CD4-positive, alpha-beta T cell treated with Interleukin-15 for 1 hour (primary cell): Measurements from ENCODE around the gene CCDC148.
A peak's percentile ranks its signal among the peaks of the same experiment; 100 is the strongest.
"Not testable (repeated sequence)": the region's sequence is repeated elsewhere in the genome, so short reads cannot be mapped to it uniquely, and the experiment has no call there.

Experiments
- DNase-seq: peaks from one replicate; pipeline ENCODE4 v3.0.0-alpha.2; 2020

Gene CCDC148

DNA sequence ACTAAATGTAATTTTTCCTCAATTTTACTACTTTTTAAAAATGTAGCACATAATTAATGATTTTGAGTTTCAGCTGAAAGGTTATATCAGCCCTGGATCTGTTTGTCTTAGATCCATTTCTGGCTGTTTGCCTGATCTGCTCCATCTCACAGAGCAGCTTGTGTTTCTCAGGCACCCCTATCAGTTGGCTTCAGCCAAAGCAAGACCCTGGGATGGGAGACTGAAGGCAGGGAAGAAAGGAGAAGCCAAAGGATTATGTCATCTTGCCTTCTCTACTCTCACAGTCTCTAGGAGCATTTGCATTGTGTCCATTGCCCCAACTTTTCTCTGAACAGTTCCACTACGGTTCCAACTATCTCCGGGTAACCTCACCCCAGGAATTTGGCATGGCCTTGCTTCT, 110.5 kb downstream of the CCDC148 start:
- DNase-seq: no peak

GRCh38 chr2:158339513-158339912, 117.0 kb downstream of the CCDC148 start:
- DNase-seq: no peak

GRCh38 chr2:158337018-158337417, 119.5 kb downstream of the CCDC148 start:
- DNase-seq: no peak

DNA sequence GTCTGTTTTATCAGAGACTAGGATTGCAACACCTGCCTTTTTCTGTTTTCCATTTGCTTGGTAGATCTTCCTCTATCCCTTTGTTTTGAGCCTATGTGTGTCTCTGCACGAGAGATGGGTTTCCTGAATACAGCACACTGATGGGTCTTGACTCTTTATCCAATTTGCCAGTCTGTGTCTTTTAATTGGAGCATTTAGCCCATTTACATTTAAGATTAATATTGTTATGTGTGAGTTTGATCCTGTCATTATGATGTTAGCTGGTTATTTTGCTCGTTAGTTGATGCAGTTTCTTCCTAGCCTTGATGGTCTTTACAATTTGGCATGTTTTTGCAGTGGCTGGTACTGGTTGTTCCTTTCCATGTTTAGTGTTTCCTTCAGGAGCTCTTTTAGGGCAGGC, 124.8 kb downstream of the CCDC148 start:
- DNase-seq: not testable (repeated sequence)

DNA sequence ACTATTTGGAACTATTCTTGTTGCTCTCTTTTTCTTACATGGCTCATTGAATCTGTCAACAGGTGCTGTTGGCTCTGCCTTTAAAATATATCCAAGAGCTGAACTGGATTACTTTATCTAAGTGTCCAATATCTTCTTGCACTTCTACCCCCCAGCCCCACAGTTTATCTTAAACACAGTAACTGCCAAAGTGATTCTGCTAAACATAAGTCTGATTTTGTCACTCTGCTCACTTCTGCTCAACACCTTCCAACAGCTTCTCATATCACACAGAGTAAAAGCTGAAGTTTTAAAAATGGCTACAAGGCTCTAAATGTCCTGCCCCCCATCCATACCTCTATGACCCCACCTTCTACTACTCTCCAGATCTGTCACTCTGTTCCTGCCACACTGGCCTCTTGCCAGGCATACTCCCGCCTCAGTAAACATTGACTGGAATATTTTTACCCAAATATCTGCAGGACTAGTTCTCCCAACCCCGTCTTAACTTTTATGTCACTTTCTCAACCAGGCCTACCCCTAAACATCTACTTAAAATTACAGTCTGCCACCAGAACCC, 130.7 kb downstream of the CCDC148 start:
- DNase-seq: no peak

DNA sequence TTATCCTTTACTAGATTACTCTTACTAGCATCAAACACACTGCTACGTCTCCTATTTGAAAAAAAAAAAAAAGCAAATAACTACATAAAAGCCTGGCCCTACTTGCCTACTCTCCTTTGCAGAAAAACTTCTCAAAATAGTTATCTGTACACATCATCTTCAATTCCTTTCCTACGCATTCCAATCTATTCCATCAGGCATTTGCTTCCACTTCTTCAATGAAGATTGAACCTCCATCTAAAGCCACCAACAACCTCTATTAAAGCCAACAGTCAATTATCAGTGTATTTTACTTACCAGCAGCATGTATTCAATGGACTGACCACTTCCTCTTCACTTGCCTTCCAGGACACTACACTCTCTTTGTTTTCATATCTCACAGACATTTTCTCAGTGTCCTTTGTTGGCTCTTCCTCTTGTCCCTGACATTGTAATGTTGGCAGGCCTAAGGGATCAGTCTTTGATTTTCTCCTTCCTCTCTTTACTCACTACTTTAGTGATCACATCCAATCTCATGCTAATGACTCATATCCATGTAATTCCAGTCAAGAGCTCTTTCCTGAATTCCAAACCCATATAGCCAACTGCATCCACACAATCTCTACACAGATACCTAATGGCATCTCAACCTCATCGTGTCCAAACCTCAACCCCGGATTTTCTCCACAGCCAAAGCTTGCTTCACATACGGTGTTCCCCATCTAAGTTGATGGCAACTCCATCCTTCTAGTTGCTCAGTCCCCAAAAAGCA, 131.3 kb downstream of the CCDC148 start:
- no peak for DNase-seq

DNA sequence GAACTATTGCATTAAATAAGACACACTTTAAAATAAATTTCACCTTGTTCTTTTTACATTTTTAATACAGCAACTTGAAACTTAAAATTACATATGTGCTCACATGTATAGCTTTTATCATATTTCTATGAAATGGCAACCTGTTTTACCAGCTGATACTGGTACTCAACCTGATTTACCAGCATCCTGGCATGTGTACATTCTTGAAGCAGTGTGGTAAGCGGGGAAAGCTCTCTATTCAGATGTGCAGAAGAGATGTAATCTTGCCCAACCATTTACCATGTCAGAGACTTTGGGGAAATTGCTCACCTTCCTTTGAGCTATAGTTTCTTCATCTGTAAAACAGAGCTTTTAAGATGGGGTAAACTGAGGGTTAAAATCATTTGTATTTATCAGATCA, 133.2 kb downstream of the CCDC148 start:
- no peak for DNase-seq

DNA sequence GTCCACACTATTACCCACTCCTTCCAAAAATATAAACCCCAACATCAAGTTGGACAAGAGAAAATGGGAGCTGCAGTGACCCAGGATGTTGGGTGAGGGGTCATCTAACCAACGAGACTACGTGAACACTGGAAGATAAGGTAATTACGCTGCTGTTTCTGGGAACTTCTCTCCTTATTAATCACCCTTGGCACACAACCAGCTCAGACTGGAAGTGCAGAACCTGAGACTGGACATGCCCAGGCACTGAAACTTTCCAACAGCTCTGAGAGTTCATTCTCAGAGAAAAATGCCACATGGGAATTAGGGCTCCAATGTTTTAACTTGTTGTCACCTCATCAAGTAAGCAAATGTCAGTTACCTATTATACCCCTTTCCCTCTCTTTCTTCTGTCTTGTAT, 135.3 kb downstream of the CCDC148 start:
- no peak for DNase-seq

DNA sequence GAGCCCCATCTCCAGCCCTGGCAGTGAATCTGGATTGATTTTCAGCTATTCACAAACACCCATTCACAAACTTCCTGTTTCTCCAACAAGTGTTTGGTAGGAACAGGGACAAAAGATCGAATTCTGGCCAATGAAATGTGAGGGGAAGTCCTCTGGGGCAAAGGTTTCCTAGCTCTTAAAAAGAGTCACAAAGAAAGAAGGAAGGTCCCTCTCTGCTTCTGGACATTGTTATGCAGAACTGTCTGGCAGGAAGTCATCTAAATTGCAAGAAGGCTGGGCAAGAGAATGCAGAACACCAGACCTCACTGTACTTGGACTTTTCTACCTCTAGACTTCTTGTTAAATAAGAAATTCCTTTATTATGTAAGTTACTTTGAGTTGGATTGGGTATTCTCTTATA, 137.3 kb downstream of the CCDC148 start:
- no peak for DNase-seq

- no peak for DNase-seq
These were observed 138.9 kb downstream of the CCDC148 start for GRCh38 chr2:158317642-158318041.

DNA sequence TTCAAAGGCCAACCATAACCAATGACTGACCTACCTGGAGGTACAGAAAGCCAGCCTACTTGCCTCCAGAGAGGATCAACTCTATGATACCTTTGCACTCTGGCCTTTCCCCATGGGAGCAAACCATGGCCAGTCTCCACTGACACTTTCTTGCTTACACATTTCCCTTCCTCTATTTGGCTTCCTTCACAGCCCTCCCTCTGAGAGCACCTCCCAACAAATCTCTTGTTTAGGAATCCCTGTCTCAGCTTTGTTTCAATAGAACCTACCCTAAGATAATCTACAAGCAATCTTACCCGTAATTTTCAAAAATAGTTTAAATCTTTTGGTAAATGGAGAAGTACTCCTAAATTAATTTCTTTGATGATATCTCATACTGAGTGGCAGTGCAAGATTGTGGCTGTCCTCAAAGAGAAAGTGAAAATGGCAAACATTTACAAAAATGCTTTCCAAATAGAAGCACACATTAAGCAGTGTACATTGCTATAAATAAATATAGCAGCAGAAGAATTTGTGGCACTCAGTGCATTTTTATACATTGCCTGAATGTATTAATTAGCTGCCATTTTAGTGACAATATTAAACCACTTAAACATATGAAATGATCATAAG, 140.6 kb downstream of the CCDC148 start:
- DNase-seq: no peak

GRCh38 chr2:158315000-158315399, 141.6 kb downstream of the CCDC148 start:
- no peak for DNase-seq

- no peak for DNase-seq
These were observed 142.8 kb downstream of the CCDC148 start for GRCh38 chr2:158313734-158314133.

DNA sequence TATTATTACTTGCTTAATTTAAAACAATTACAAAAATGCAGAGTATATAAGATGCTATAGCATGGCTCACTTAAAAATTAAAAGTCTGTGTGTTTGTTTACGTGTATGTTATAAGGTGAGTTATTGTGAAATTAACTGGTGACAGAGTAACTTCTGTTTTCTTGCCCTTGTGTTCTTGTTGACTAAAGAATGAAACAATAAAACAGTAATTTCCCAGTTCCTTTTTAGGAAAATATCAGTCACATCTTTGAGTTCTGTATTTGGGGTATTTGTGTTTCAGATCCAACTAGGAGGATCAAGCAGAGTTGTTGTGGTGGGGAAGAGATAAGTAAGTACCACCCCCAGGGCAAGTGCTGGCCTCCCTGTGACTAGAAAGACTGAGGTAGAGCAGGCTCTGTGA, 143.6 kb downstream of the CCDC148 start:
- DNase-seq: no peak

GRCh38 chr2:158310407-158310806, 146.1 kb downstream of the CCDC148 start:
- not testable (repeated sequence) for DNase-seq

DNA sequence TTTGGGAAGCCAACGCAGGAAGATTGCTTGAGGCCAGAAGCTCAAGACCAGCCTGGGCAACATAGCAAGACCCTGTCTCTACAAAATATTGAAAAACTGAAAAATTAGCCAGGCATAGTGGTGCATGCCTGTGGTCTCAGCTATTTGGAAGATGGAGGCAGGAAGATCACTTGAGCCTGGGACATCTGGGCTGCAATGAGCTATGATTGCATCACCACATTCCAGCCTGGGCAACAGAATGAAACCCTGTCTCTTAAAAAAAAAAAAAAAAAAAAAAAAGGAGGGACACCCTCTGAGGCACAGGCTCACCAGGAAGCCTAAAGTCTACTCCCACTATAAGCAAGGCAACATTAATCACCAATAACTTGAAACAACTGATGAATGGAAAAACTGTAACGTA, 151.1 kb downstream of the CCDC148 start:
- no peak for DNase-seq

DNA sequence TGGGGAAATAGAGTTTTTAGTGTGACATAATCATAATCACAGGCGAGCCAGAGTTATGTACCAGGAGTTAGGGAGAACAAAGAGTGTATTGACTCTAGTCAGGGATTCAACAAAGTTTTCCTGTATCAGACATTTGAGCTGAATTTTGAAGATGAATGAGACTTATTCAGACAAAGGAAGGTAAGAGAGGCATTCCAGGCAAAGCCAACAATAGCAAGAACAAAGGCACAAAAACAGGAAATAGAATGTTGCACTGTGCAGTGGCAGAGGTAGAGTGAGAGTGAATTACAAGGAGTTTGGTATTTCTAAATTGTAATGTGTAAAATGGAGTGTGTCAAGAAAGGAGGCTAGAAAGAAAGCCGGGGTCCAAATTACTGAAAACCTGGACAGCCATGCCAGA, 156.2 kb downstream of the CCDC148 start:
- DNase-seq: no peak

DNA sequence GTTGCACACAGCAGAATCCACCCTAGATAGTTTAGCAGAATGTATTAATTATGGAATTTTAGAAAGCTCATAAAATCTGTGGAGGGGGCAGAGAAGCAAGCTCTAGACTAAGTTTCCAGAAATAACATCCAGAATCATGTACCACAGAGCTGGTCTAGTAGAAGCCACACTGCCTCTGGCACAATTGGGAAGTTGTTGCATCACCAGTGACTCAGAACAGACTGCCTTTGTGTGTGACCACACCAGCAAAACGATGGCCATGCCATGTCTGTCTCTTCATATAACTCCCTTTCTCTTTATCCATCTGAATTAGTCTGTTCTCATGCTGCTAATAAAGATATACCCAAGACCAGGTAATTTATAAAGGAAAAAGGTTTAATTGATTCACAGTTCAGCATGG, 158.9 kb downstream of the CCDC148 start:
- DNase-seq: peak; percentile 18

- DNase-seq: no peak
These were observed 159.4 kb downstream of the CCDC148 start for GRCh38 chr2:158297120-158297519.

DNA sequence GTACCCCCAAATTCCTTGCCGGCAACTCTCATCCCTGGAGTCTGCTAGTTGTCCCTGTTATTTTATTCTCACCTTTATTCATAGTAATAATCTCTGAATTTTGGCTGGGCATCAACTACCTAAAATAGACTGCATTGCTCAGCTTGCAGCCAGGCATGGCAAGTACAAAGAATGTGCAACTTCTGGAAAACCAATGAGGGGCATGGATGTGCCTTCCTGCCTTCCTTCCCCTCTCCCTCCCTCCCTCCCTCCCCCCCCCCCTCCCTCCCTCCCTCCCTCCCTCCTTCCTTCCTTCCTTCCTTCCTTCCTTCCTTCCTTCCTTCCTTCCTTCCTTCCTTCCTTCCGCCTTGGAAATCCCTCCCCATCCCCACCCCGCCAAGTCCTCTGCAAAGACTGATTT, 162.8 kb downstream of the CCDC148 start:
- DNase-seq: no peak

- no peak for DNase-seq
These were observed 164.9 kb downstream of the CCDC148 start for GRCh38 chr2:158291544-158292180.

DNA sequence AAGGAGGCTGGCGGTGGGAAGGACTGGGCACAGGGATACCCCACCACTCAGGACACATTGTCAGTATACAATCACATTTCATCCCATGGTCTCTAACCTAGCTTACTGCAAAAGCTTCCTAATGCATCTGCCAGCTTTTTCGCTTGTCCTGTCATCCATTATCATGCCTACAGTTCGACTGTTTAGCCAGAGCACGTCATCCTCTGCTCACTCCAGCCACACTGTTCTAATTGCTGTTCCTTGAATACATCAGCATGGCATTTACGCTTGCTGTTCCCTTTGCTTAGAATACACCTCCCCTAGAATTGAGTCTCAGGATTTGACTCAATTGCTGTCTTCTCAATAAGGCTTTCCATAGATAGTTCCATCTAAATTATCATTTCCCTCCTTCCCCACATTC, 166.3 kb downstream of the CCDC148 start:
- DNase-seq: no peak

- DNase-seq: no peak
These were observed 179.7 kb downstream of the CCDC148 start for GRCh38 chr2:158276619-158277471.
